Inflammatory macrophage treated with lipopolysaccharide for 4 hours (primary cell): ENCODE data around the gene MEGF9.

Experiments used
- DNase-seq: peaks from one replicate; pipeline ENCODE4 v3.0.0-alpha.2; 2020

Gene MEGF9

DNA sequence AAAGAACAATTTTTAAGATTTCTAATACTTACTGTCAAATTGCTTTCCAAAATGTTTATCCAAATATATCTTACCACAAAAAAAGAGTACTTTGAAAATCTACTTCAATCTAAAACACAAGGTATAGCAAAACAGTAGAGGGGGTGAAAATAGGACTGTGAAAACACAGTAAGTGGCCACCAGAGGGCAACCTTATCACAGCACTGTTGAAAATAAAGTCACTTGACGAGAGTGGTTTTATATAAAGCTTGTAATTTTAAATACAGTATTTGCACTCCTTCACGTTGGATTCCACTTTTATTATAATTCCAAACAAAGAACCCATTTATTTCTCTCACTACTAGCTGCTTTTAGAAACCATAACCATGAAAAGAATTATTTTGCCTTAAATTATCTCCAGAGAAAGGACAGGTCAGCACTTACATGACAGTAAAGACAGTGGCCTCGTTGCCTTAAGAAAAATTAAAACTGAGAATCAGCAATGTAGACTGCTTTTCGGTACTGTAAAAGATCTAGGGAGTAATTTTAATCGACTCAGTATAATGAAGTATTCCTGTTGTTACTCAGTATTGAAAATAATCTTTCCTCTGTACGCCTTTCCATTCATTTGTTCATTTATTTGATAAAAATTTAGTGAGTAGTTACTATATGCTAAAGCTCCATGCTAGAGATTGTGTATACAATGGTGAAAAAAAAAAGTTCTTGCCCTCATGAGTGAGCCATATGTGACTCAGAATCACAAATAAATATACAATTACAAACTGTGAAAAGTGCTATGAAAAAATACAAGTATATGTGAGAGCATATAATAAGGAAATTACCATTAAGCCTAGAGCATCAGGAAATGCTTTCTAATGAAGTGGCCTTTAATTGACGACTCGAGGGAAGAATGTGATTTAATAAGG, 94.3 kb downstream of the MEGF9 start:
- DNase-seq: peak; percentile 67

DNA sequence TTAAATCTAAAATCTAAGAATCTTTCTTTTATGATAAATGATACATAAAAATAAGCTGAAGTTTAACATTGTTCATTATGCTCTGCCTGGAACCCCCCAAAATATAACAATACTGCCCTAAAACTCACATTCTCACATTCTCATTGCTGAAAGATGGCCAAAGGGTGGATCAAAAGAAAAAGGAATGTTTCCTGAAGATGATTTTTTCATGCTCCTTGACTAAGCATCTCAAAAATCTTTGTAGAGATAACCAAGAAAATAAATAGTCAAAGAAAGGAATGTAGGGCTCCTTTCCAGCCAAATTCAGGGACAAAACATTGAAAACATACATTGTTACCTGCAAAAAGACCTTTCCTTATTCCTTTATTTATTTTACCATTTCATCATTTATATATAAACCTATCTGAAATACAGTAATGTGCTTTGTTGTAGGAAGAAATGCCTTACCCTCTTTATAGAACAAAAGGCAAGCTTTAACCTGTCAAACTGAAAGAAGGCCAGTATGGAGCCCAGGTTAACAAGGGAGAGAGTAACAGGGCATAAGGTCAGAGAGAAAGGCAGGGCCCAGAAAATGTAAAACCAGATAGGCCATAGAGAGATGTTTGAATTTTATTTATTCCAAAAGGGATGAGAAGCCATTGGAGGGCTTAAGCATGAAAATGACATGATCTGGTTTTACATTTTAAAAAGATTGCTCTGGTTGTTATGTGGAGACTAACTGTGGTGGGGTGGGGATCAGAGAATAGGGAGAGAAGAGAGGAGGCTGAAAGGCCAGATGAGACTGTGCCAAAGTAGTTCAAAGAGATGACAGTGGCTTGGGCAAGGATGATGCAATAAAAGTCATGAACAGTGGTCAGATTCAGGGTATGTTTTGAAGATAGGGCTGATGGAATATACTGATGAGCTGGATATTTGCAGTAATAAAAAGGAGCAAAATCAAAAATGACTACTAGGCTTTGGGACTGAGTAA, 97.0 kb downstream of the MEGF9 start:
- no peak for DNase-seq

DNA sequence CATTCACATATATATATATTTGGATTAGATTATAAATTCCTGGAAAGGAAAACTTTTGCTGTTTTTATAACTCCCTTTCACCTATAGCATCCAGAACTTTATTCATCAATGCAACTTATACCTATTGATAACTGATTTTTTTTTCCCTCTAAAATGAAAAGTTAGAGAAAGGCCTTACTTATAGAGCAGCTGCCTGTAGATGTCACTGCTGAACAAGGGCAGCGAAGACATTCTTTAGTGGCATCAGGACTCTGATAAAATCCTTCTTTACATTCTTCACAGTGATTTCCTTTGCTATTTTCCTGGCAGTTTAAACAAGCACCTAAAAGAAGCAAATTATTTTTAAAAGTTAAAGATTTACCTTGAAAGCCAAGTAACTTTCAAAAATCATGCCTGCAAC, 102.1 kb downstream of the MEGF9 start:
- no peak for DNase-seq

DNA sequence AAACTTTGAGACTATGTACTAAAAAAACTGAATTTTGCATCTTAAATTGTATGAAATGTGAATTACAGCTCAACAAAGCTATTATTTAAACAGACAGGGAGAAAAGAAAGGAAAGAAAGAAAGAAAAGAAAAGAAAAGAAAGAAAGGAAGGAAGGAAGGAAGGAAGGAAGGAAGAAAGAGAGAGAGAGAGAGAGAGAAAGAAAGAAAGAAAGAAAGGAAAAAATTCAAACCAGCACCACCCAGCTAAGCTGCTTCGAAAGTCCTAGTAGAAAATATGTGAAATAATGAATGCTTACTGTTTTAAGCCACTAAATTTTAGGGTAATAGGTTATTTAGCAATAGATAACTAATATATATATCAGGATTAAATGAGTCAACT, 102.6 kb downstream of the MEGF9 start:
- no peak for DNase-seq

DNA sequence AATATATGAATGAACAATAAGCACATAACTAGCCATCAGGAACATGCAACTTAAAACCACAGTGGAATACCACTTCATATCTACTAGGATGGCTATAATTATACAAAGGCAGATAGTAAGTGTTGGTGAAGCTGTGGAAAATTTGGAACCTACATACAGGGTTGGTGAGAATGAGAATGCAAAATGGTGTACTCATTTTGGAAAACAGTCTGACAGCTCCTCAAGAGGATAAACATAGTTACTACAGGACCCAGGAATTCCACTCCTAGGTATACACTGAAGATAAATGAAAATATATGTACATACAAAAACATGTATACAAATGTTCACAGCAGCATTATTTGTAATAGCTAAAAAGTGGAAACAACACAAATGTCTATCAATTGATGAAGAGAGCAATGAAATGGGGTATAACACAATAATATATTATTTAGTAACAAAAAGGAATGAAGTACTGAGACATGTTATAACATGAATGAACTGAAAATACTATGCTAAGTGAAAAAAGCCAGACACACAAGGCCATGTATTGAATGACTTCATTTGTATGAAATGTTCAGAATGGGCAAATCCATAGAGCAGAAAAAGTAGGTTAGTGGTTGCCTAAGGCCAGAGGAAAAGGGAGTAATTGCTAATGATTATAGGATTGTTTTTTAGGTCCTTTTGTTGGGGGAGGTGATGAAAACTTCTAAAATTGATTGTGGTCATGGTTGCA, 103.1 kb downstream of the MEGF9 start:
- DNase-seq: no peak

DNA sequence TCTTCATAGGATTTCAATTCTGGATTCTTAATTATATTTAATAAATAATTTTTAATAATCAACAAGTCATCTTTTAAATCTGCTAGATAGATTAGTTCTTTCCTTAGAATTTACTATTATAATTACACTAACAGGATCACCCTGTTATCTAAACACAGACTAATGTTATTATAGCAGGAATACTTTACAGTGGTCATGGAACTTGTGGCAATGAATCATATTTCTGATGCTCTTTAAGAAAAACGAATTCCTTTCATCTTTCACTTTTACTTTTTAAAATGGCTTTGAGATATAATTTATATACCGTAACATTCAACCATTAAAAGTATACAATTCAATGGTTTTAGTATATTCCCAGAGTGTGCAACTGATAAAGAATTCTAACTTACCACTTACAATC, 104.6 kb downstream of the MEGF9 start:
- no peak for DNase-seq

DNA sequence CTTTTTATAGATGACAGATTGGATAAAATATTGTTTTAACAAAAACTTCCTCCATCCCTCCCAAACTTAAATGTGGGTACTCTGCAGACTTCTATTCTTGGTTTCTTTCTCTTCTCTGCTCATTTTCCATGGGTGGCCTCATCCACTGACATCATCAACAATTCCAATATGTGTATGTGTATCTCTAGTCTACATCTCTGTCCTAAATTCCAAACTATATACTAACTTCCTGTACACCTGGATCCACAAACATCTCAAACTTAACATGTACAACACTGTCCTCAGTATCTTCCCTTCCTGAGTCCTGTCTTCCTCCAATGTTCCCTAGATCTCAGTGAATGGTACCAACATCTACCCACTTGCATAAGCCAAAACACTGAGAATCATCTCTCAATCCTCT, 105.8 kb downstream of the MEGF9 start:
- DNase-seq: no peak

DNA sequence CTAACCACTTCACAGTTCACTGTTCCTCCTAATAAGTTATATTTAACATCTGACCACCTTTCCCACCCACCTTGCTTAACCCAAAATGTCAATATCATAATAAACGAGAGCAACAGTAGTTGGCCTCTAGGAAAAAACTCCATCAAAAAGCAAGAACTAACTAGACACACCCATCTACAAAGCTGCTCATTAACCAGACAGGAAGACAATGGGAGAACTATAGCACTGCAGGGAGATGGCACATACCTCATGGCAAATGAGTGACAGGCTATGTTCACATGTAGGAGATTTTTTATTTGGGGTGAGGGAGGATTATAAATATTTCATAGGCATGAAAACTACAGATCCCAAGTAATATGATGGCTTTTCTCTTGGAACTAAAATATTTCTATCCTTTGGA, 110.7 kb downstream of the MEGF9 start:
- DNase-seq: no peak

DNA sequence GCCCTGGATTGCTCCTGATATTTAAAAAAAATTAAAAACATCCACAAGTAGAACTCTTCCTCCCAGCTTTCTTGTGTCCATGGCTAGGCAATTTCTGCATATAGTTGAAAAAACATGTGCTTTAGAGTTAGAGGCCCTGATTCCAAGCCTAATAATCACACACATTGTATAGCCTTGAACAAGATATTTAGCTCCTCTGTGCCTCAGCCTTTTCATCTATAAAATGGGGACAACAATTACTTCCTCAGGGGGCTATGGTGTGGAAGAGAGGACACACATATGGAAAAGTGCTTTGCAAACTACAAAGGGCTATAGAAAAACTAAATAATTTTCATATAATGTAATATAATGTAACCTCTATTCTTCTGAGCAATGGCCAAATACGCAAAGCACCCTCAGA, 111.3 kb downstream of the MEGF9 start:
- no peak for DNase-seq

DNA sequence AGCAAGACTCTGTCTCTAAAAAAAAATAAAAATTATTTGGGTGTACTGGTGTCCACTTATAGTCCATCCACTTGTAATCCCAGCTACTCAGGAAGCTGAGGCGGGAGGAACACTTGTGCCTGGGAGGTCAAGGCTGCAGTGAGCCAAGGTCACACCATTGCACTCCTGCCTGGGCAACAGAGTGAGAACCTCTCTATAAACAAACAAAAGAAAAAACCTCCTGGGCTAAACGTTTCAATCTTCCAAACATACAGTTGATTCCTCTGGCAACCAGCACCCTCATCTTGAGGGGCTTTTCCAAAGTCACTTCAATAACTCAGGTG, 120.4 kb downstream of the MEGF9 start:
- DNase-seq: no peak

DNA sequence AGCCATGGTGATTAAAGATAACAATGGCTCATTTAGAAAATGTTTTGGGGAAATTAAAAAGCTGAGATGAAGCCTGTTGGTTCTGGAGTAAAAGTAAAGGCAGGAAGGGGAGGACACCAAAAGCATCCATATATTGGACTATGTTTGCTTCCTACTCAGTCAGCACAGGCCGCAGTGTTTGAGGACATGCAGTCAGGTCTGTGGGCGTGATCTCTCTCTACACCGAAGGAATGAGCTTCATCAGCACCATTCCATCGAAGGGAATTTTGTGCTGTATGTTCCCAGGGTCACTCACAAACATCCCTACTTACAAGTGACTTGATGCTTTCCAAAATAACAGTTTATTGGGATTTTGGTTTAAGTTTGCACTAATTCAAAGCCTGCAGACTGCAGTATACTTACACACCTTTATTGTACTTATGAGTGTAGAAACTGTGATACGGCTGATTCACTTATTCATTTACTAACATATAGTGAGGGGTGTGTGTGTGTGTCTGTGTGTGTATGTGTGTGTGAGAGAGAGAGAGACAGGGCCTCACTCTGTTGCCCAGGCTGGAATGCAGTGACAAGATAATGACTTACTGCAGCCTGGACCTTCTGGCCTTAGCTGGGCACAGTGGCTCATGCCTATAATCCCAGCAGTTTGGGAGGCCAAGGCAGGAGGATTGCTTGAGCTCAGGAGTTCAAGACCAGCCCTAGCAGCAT, 120.9 kb downstream of the MEGF9 start:
- no peak for DNase-seq

DNA sequence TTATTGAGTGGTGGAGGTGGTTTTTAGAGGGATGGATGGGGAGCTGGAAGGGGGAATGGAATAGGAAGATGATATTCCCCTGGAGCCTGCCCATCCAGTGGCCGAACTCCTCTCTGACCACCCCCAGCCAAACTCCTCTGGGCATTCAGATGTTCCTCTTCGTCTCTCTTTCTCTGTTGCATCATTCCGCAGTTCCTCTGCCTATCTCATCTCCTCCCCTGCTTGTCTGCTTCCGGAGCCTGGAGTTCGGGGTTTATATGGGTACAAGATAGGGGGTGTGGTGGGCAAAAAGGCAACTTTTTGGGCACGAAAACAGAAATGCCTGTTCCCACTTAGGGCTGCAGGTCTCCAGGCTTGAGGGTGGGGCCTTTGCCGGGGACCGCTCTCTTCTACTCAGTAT, 122.1 kb downstream of the MEGF9 start:
- DNase-seq: peak; percentile 26

DNA sequence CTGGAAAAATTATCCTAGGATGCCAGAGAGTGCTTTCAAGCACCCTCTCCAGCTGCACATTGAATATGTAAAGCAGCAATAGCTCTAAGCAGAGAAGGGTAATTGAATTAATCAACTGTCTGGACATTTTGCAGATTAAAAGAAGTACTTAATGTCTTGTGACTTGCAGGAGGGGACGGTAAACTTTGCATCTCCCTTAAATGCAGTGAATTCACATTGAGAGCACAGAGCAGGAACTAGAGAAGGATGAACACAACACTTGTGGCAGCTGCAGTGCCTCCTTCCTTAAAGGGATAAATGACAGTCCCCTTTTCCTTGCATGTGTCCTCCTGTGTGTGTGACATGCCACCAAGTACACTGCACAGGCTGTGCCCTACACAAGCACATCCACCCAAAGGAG, 126.9 kb downstream of the MEGF9 start:
- DNase-seq: no peak

DNA sequence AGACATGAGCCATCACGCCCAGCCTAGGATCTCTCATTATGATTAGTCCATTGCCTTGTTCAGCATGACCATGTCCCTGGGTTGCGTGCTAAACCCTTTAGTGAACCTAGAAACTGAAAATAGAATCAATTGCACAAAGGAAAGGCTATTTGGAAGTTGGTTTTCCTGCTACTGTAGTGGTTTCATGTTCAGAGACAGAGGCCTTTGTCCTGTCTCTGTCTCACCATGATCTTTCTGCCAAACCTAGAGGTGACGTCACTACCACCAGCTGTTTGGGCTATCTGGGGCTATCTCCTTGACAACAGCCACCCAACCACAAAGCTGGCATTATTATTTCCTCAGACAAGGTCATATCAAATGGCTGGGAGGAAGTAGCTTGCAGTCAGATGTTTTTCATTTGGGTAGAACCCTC, 130.3 kb downstream of the MEGF9 start:
- peak; percentile 90 for DNase-seq

DNA sequence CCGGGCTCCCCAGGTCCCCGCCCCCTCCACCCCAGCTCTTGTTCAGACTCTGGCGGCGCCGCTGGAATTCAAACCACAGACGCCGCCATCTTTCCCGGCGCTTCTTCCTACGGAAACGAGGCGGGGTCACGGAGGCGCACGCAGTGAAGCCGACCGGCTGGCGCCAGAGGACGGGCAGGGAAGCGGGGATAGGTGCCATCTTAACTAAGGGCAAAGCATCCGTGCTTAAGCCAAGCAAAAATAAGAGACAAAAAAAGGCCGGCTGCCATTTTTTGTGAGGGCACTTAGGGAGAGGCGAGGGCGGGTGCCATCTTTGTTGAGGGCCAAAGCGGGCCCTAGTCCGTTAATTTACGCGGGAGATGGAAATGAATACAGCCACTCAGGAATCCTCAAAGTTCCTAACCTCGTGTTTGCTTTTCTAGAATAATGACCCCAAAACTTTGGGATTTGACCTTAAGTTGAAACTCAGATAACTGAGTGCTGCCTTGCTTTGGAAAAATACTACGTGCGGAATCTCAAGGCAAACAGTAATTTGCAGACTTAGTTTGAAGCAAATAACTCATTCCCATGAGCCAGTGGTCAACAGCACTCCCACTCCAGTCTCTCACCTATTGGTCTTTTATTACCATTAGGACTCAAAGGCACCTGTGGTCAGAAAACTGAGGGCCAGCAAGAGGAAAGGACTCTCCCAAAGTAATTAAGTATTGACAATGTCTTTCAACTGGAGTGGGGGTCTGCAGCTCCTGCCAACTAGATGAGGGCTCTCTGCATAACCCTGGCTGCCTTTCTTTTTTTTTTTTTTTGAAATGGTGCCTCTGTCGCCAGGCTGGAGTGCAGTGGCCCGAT, 134.0 kb downstream of the MEGF9 start, which contains the start of gene CDK5RAP2:
Gene CDK5RAP2 (minus strand): TSS at position 117 of the 846 bp plus-strand sequence. CDS start 189 bp downstream, outside the sequence.
- DNase-seq: peak; percentile 97

DNA sequence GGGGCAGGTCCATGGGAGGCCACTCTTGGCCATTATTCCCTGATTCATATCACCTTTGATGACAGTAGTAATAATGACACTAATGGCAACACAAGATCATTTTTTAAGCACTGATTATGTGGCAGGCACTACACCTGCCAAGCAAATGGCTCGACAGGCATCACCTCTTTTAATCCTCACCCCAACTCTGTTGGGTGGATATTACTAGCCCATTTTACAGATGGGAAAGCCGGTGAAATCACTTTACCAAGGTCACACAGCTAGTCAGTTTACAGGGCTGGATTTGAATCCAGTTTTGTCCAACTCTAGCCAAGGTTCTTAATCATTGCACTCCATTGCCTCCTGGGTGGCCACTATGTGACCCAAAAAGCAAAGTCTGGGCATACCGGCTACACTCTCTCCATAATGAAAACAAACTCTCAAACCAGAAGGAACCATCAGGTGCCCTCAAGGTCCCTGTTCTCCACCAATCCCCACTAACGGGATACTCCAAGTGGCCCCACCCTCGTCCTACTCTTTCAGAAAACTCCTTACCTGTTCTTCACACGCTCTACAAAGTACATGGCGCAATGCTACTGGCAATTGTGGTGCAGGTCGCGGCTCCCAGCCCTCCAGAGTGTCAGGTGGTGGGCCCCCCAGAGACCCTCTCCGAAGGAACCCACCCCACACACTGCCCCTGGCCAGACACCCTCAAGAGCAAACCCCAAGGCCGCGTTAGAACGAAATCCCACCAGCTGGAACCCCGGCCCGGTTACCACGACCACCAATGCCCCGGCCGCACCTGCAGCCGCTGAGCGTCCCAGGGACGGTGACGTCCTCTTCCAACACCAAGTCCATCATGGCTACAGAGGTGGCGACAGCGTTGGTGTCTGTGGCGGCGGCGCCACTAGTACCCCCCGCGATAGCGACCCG, 134.9 kb downstream of the MEGF9 start:
- peak; percentile 5 for DNase-seq

DNA sequence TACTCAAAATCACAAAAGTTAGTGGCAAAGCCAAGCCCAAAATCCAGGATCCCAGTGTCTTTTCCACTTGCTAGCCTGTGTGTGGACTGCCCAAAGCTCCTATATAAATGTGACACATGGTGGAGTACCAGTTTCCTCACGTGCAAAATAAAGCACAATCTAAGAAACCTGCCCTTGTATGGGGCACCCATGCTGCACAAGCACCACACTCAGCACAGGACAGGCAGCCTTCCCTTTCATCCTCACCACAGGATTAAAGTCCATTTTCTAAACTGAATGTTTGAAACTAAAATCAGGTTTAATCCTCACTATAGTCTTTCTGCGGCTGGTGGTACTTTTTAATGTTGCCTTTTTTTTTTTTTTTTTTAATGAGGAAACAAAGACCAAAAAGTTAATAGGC, 139.8 kb downstream of the MEGF9 start:
- no peak for DNase-seq

DNA sequence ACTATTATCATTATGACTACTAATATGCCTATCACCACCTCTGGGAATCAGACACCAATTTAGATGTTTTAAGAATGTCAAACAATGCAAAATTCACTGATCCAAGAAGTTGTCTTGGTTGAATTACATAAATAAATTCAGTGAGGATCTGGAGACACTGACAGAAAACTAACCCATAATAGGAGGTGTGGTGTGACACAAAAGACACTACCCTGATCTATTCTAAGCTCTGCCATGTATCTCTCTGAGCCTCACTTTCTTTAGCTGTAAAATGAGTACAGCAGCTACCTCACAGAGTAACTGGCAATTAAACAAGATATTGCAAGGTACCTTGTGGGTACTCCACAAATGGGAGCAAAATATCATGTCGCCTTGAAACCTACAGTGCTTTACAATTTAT, 141.8 kb downstream of the MEGF9 start:
- DNase-seq: no peak

DNA sequence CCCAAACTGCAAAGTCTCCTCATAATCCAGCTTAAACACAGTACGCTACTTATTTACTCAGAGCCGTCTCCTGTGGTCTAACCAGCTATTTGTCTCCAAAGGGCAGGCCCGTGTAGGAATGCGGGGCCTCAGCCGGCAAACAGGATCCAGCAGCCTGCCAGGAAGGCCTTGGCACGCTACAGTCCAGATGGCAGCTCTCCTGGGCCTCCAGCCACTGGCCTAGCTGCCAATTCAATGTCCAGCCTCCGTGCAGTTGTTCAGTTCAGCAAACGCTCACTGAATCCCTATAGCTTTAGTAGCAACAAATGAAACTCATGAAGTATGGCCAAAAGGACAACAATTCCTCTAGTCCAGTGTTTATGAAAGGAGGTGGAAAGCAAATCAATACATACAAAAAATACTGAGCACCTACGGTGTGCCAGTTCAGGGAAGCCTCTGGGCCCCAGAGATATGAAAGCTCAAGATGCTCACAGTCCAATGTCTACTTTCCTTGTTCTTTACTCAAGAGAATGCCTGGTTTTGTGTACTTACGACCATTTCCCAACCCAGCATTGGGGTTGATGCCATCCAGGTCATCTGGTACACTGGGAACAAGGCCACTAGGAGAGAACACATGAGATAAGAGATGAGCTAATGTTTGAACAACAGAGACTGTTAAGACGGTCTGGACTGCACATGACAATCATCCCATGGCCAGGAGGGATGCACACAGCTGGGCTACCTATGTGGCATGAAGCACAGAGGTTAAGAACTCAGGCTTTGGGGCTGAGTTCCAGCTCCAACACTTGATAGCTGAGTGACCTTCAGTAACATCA, 142.6 kb downstream of the MEGF9 start:
- no peak for DNase-seq

DNA sequence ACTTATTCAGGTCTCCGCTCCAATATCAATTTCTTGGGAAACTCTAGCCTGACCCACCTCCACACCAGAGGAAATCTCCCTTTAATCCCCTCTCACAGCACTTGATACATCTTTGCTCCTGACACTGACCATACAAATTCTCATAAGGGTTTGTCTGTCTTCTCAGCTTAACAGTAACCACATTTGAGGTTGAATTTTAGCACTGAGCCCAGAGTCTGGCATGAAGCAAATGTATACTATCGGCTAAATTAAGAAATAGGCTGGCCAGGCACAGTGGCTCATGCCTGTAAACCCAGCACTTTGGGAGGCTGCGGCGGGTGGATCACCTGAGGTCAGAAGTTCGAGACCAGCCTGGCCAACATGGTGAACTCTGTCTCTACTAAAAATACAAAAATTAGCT, 144.0 kb downstream of the MEGF9 start:
- no peak for DNase-seq
